K562 (cell line): ENCODE results near the gene CDC42EP1.

Source experiments
- CBX8 ChIP-seq: fragments of 200-600 bp; sonication (generic); IDR thresholded peaks from 2 replicates; pipeline ENCODE4 v1.6.1; 2012; ENCODE audit warnings: borderline replicate concordance, mixed run types, low read depth, mild to moderate bottlenecking, moderate library complexity, mixed read lengths, low read length, control low read depth, inconsistent platforms; ENCODE audit not compliant: poor library complexity, severe bottlenecking; ENCODE audit errors: extremely low read depth
- JUND ChIP-seq, 2 experiments: IDR thresholded peaks; 2 replicates in 1 of 2; 3 replicates in 1 of 2; pipeline ENCODE4 v1.6.1; 2011; ENCODE audit warnings: borderline replicate concordance in 2 of 2, low read depth in 2 of 2, low read length in 2 of 2, improper control_type of control experiment in 1 of 2, missing biosample characterization in 1 of 2, missing genetic modification characterization in 1 of 2, missing genetic modification reagents in 1 of 2
- KLF10 ChIP-seq: fragments of 250-450 bp; sonication (Bioruptor Pico); IDR thresholded peaks from 2 replicates; pipeline ENCODE4 v1.6.1; 2021; ENCODE audit warnings: matching md5 sums
- OTX1 ChIP-seq: fragments of 450-650 bp; formaldehyde crosslinking; IDR thresholded peaks from 2 replicates; pipeline ENCODE4 v1.4.0; 2022; ENCODE audit warnings: mild to moderate bottlenecking
- SRF ChIP-seq, 2 experiments: fragments of 250-450, 450-650 bp in 1 of 2; sonication (Bioruptor Pico) in 1 of 2; sonication (generic) in 1 of 2; formaldehyde crosslinking; IDR thresholded peaks; 2 replicates each; pipeline versions ENCODE4 v1.5.0 to v1.5.1; 2020 to 2022; ENCODE audit warnings: mild to moderate bottlenecking in 1 of 2, missing genetic modification reagents in 1 of 2
- TEAD4 ChIP-seq, 2 experiments: sonication (generic) in 1 of 2; formaldehyde crosslinking in 1 of 2; IDR thresholded peaks; 2 replicates each; pipeline versions ENCODE4 v1.6.1 to v1.8.0; 2012 to 2022; ENCODE audit warnings: borderline replicate concordance in 1 of 2, inconsistent platforms in 1 of 2, low read length in 1 of 2, mild to moderate bottlenecking in 1 of 2, missing genetic modification reagents in 1 of 2
- XRCC5 ChIP-seq: fragments of 200-400 bp; formaldehyde crosslinking; IDR thresholded peaks from 2 replicates; pipeline ENCODE4 v1.6.1; 2017; ENCODE audit warnings: low read depth, mild to moderate bottlenecking, low read length
- ZFX ChIP-seq: sonication (generic); formaldehyde crosslinking; IDR thresholded peaks from 2 replicates; pipeline ENCODE4 v1.8.0; 2022; ENCODE audit warnings: mild to moderate bottlenecking, missing genetic modification reagents, moderate library complexity
- TF ChIP-seq, protein P1 (sequence below), 3 experiments: IDR thresholded peaks in 2 of 3; conservative IDR thresholded peaks in 1 of 3; 2 replicates each; pipeline ENCODE4 v1.5.1; 2011 to 2012; ENCODE audit warnings: low read length in 3 of 3, mild to moderate bottlenecking in 3 of 3, control low read depth in 2 of 3, improper control_type of control experiment in 1 of 3, inconsistent platforms in 1 of 3, low read depth in 1 of 3, mixed read lengths in 1 of 3, moderate library complexity in 1 of 3; ENCODE audit not compliant: insufficient read depth in 2 of 3
- TF ChIP-seq, protein P2 (sequence below): sonication (generic); formaldehyde crosslinking; IDR thresholded peaks from 2 replicates; pipeline ENCODE4 v1.8.0; 2022; ENCODE audit warnings: mild to moderate bottlenecking, missing genetic modification reagents
- TF ChIP-seq, protein P3 (sequence below), 2 experiments: fragments of 450-650 bp; formaldehyde crosslinking in 1 of 2; IDR thresholded peaks; 2 replicates each; pipeline versions ENCODE4 v1.4.0 to v1.6.1; 2014 to 2020; ENCODE audit warnings: mild to moderate bottlenecking in 2 of 2, borderline replicate concordance in 1 of 2, low read depth in 1 of 2

DNA sequence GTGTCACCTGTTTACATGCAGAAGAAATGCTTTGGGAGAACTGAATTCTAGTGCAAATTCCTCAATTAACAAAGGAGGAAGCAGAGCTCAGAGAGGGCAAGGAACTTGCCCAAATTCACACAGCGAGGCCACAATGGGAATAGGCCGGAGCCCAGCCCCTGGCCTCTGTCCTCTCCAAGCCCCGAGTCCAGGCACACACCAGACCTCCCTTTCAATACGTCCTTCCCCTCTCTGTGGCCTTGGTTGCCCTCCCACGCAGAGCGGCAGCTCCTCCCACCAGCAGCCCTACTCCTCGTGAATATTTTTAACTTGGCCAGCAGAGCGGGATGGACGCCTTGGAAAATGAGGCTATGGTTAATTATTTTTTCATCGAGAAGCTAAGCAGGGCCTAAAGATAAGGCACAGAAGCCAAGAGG, 39.5 kb upstream of the CDC42EP1 start:
- no peak for TF ChIP-seq ZFX (CRISPR knock-in tag)
- no peak for TF ChIP-seq KLF10 (CRISPR knock-in tag)
- no peak for TF ChIP-seq CBX8
- TF ChIP-seq JUND (IDR thresholded peaks at IDR 0.05; ENCODE audit: borderline replicate concordance, low read depth, low read length): no peak
- TF ChIP-seq JUND (tag; IDR thresholded peaks at IDR 0.05; ENCODE audit: borderline replicate concordance, low read depth, low read length): no peak
- TF ChIP-seq, protein P1, sequence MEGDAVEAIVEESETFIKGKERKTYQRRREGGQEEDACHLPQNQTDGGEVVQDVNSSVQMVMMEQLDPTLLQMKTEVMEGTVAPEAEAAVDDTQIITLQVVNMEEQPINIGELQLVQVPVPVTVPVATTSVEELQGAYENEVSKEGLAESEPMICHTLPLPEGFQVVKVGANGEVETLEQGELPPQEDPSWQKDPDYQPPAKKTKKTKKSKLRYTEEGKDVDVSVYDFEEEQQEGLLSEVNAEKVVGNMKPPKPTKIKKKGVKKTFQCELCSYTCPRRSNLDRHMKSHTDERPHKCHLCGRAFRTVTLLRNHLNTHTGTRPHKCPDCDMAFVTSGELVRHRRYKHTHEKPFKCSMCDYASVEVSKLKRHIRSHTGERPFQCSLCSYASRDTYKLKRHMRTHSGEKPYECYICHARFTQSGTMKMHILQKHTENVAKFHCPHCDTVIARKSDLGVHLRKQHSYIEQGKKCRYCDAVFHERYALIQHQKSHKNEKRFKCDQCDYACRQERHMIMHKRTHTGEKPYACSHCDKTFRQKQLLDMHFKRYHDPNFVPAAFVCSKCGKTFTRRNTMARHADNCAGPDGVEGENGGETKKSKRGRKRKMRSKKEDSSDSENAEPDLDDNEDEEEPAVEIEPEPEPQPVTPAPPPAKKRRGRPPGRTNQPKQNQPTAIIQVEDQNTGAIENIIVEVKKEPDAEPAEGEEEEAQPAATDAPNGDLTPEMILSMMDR (IDR thresholded peaks at IDR 0.05 in 2 of 3, conservative IDR thresholded peaks at IDR 0.05 in 1 of 3; ENCODE audit: insufficient read depth in 2 of 3, low read depth in 1 of 3, low read length in 3 of 3): no peak
- TF ChIP-seq SRF (CRISPR knock-in tag; IDR thresholded peaks at IDR 0.05): no peak
- TF ChIP-seq, protein P2, sequence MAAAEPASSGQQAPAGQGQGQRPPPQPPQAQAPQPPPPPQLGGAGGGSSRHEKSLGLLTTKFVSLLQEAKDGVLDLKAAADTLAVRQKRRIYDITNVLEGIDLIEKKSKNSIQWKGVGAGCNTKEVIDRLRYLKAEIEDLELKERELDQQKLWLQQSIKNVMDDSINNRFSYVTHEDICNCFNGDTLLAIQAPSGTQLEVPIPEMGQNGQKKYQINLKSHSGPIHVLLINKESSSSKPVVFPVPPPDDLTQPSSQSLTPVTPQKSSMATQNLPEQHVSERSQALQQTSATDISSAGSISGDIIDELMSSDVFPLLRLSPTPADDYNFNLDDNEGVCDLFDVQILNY (CRISPR knock-in tag): no peak
- no peak for TF ChIP-seq TEAD4 (IDR thresholded peaks at IDR 0.05; ENCODE audit: low read length)
- no peak for TF ChIP-seq TEAD4 (CRISPR knock-in tag; IDR thresholded peaks at IDR 0.05; ENCODE audit: borderline replicate concordance)
- no peak for TF ChIP-seq XRCC5
- no peak for TF ChIP-seq OTX1 (CRISPR knock-in tag)
- TF ChIP-seq, protein P3, sequence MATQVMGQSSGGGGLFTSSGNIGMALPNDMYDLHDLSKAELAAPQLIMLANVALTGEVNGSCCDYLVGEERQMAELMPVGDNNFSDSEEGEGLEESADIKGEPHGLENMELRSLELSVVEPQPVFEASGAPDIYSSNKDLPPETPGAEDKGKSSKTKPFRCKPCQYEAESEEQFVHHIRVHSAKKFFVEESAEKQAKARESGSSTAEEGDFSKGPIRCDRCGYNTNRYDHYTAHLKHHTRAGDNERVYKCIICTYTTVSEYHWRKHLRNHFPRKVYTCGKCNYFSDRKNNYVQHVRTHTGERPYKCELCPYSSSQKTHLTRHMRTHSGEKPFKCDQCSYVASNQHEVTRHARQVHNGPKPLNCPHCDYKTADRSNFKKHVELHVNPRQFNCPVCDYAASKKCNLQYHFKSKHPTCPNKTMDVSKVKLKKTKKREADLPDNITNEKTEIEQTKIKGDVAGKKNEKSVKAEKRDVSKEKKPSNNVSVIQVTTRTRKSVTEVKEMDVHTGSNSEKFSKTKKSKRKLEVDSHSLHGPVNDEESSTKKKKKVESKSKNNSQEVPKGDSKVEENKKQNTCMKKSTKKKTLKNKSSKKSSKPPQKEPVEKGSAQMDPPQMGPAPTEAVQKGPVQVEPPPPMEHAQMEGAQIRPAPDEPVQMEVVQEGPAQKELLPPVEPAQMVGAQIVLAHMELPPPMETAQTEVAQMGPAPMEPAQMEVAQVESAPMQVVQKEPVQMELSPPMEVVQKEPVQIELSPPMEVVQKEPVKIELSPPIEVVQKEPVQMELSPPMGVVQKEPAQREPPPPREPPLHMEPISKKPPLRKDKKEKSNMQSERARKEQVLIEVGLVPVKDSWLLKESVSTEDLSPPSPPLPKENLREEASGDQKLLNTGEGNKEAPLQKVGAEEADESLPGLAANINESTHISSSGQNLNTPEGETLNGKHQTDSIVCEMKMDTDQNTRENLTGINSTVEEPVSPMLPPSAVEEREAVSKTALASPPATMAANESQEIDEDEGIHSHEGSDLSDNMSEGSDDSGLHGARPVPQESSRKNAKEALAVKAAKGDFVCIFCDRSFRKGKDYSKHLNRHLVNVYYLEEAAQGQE (IDR thresholded peaks at IDR 0.05; ENCODE audit: borderline replicate concordance): no peak
- TF ChIP-seq, protein P3 (CRISPR knock-in tag; IDR thresholded peaks at IDR 0.05; ENCODE audit: low read depth): no peak
